Vagina (tissue), 2 donors: ENCODE data around the gene CCDC12. TPM values are rescaled to one million over a fixed set of nuclear protein-coding genes. Genes with fewer than 3 reads are reported as not detected.

Experiments used
- DNase-seq, 2 donors: peaks; one replicate each; pipeline ENCODE4 v3.0.0-alpha.2; 2017; ENCODE audit errors: extremely low spot score in 2 of 2
- H3K27ac ChIP-seq: fragments of 200-600 bp; sonication (generic); one replicate; pipeline ENCODE4 v1.5.1; 2019
- H3K27me3 ChIP-seq: fragments of 200-600 bp; sonication (generic); one replicate; pipeline ENCODE4 v1.5.1; 2019
- H3K36me3 ChIP-seq, 2 donors: fragments of 200-600 bp; sonication (generic); one replicate each; pipeline ENCODE4 v1.5.1; 2017 to 2019
- H3K4me1 ChIP-seq: fragments of 200-600 bp; sonication (generic); one replicate; pipeline ENCODE4 v1.5.1; 2019
- H3K4me3 ChIP-seq, 2 donors: fragments of 200-600 bp; sonication (generic); 1 replicate in 1 of 2; 2 replicates in 1 of 2; pipeline ENCODE4 v1.5.1; 2016 to 2019
- H3K9me3 ChIP-seq: fragments of 200-600 bp; sonication (generic); one replicate; pipeline ENCODE4 v1.5.1; 2019
- POLR2A ChIP-seq, 2 donors: fragments of 450-650 bp; IDR thresholded peaks; one replicate each; pipeline ENCODE4 v1.6.1; 2017; ENCODE audit warnings: antibody characterized with exemption in 2 of 2, mild to moderate bottlenecking in 2 of 2, moderate library complexity in 2 of 2
- POLR2AphosphoS5 ChIP-seq, 2 donors: sonication (generic); formaldehyde crosslinking; IDR thresholded peaks; one replicate each; pipeline ENCODE4 v1.9.0; 2017; ENCODE audit warnings: antibody characterized with exemption in 2 of 2, mild to moderate bottlenecking in 2 of 2, low read depth in 1 of 2; ENCODE audit not compliant: insufficient read depth in 1 of 2
- intact Hi-C: fragments of 100-400 bp; cut with DNase I; formaldehyde crosslinking; loops from one replicate; pipeline ENCODE4 v1.15.1; 2023
- total RNA-seq: library from RNA; depleted of rRNA; stranded (reverse); fragments of >200 nt; gene quantifications from one replicate; pipeline ENCODE4 v1.2.3, GENCODE V29; 2016
- TF ChIP-seq, protein P1 (sequence below), 3 experiments: fragments of 450-650 bp in 2 of 3; fragments of 200-600 bp in 1 of 3; sonication (generic) in 1 of 3; IDR thresholded peaks; one replicate each; pipeline ENCODE4 v1.5.1; 2017 to 2019; ENCODE audit warnings: antibody characterized with exemption in 3 of 3, mild to moderate bottlenecking in 2 of 3, moderate library complexity in 2 of 3

Gene CCDC12
- total RNA-seq, 1 donor from 2014 or later: 55.5 TPM

DNA sequence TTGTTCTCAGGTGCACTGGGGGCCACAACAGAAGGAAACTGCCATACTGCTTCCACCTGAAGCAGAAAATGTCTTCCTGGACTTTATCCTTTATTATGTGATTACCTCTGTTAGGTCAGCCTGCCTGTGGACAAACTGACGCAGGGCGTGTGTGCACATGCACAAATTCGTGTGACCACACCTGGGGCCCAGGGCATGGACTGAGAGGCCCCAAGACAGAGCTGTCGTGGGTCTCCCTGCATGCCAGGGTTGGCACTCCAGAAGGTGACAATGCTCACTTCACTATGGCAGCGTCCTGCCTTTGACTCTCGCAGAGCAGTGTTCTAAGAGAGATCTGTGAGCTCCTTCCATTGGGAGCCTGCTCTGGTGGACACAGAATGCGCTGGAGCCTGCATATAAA, 34.5 kb downstream of the CCDC12 start:
- Histone ChIP-seq H3K4me3 (no peak overlapping the region), H3K27me3 (no peaks in the 10 kb centered on the region), H3K4me1 (peaks cover 55% of the 10 kb centered on the region), H3K9me3 (no peaks in the 10 kb centered on the region), H3K36me3 (peaks cover 0 to 28% of the 10 kb centered on the region in 2 donors), H3K27ac (no peak overlapping the region)
- TF ChIP-seq POLR2AphosphoS5 (IDR thresholded peaks at IDR 0.05; ENCODE audit: insufficient read depth in 1 of 2, low read depth in 1 of 2) (no peak), POLR2A (IDR thresholded peaks at IDR 0.05) (no peak)
- TF ChIP-seq, protein P1, sequence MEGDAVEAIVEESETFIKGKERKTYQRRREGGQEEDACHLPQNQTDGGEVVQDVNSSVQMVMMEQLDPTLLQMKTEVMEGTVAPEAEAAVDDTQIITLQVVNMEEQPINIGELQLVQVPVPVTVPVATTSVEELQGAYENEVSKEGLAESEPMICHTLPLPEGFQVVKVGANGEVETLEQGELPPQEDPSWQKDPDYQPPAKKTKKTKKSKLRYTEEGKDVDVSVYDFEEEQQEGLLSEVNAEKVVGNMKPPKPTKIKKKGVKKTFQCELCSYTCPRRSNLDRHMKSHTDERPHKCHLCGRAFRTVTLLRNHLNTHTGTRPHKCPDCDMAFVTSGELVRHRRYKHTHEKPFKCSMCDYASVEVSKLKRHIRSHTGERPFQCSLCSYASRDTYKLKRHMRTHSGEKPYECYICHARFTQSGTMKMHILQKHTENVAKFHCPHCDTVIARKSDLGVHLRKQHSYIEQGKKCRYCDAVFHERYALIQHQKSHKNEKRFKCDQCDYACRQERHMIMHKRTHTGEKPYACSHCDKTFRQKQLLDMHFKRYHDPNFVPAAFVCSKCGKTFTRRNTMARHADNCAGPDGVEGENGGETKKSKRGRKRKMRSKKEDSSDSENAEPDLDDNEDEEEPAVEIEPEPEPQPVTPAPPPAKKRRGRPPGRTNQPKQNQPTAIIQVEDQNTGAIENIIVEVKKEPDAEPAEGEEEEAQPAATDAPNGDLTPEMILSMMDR (IDR thresholded peaks at IDR 0.05): no peak
- intact Hi-C loops: no loop called here
- DNase-seq: no peak

DNA sequence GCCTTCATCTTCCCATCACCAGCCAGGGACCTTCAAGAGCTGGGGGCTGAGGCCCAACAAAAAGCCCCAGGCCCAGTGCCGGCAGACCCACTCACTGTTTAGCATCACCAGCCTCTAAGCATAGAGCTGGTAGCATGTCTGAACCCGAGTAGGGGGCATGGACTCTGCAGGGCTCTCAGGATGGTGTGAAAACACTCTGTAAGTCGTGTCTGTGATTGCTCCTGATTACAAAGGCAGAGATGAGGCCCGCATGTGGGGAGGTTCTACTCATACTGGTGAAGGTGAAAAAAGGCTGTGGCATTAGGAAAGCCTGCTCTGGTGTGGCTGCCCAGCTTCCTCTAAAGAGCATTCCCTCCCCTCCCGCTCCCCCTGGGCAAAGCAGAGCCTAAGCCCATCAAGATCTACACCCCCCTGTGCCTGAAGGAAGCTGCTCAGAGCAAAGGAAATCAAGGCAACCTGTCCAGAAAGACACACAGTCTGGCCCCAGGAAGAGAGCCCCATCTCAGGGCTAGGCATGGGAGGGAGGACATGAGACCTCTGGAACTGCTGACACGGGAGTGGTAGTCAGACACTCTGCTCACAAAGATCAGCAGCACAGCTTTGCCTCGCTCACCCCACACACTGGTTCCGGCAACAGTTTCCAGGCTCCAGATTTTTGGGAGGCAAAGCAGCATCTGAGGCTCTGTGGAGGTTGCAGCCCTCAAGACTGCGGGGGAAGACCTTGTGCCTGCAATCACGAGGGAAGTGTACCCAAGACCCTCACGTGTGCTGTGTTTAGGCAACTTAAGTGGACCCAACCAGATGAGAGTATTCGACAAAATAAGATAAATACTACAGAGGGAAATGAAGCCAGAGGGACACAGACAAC, 36.7 kb downstream of the CCDC12 start:
- TF ChIP-seq POLR2A (IDR thresholded peaks at IDR 0.05) (no peak), POLR2AphosphoS5 (IDR thresholded peaks at IDR 0.05; ENCODE audit: insufficient read depth in 1 of 2, low read depth in 1 of 2) (no peak)
- TF ChIP-seq, protein P1 (IDR thresholded peaks at IDR 0.05): no peak
- intact Hi-C loops: no loop called here
- peak overlapping the region; percentile 58 for H3K27ac ChIP-seq
- no peaks in the 10 kb centered on the region for H3K9me3 ChIP-seq
- peaks cover 0 to 37% of the 10 kb centered on the region in 2 donors for H3K36me3 ChIP-seq
- DNase-seq: no peak
- no peak overlapping the region for H3K4me3 ChIP-seq
- no peaks in the 10 kb centered on the region for H3K27me3 ChIP-seq
- peaks cover 55% of the 10 kb centered on the region for H3K4me1 ChIP-seq

DNA sequence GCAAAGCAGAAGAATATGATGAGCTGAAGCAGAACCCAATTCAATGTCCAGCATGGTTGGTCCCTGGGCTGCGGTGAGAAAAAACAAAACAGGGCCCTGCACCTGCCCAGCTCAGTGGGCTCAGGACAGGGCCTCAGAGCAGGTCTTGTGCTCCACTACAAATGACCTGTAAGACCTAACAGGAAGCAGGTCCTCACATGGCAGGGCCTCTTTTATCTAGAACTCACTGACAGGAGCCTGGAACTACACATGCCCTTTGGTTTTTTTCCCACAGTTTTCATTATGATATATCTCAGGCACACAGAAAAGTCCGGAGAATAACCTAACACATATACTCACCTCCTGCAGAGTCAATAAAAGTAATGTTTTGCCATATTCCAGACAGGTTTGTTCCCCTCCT, 38.4 kb downstream of the CCDC12 start:
- Histone ChIP-seq H3K9me3 (no peaks in the 10 kb centered on the region), H3K27ac (no peak overlapping the region), H3K4me1 (peaks cover 55% of the 10 kb centered on the region), H3K4me3 (no peak overlapping the region), H3K36me3 (peaks cover 0 to 37% of the 10 kb centered on the region in 2 donors), H3K27me3 (no peaks in the 10 kb centered on the region)
- intact Hi-C loops: no loop called here
- TF ChIP-seq POLR2AphosphoS5 (IDR thresholded peaks at IDR 0.05; ENCODE audit: insufficient read depth in 1 of 2, low read depth in 1 of 2) (no peak), POLR2A (IDR thresholded peaks at IDR 0.05) (no peak)
- TF ChIP-seq, protein P1 (IDR thresholded peaks at IDR 0.05): no peak
- DNase-seq: no peak

DNA sequence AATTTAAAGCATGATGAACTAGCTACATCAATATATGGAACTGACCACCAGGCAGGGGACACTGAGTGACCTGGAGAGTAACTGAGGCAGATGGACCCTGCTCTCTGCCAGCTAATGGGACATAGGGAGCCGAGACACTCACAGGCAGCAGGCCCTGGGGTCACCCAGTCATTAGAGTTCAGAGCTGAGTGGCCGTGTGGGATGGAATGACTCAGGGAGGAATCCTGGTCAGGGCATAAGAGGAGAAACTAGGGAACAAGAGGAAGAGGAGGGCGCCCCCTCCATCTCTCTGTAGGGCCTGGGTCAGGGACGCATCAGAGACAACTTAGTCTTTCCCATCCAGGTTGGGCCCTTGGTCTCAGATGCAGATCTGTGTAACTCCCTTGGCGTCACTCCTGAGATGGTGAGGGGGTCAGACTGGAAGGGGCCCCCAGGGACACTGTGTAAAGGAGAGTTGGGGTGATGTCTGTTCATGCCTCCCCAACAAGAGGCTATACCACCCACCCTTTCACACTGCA, 39.8 kb downstream of the CCDC12 start:
- H3K4me1 ChIP-seq: peaks cover 55% of the 10 kb centered on the region

More for the DNA sequence above, 39.8 kb downstream of the CCDC12 start:
- TF ChIP-seq POLR2A (IDR thresholded peaks at IDR 0.05) (no peak), POLR2AphosphoS5 (IDR thresholded peaks at IDR 0.05; ENCODE audit: insufficient read depth in 1 of 2, low read depth in 1 of 2) (no peak)
- TF ChIP-seq, protein P1 (IDR thresholded peaks at IDR 0.05): no peak
- no peaks in the 10 kb centered on the region for H3K9me3 ChIP-seq
- intact Hi-C loops: no loop called here
- no peaks in the 10 kb centered on the region for H3K27me3 ChIP-seq
- H3K4me3 ChIP-seq: no peak overlapping the region
- H3K36me3 ChIP-seq: peaks cover 0 to 34% of the 10 kb centered on the region in 2 donors
- H3K27ac ChIP-seq: peak overlapping the region; percentile 73
- no peak for DNase-seq
